ENCODE results near the gene ABAT. TPM values are rescaled to one million over a fixed set of nuclear protein-coding genes. Genes with fewer than 3 reads are reported as not detected.

Gene ABAT
- total RNA-seq, 1 experiment from 2014 or later = 7.3 TPM

GRCh38 chr16:8777217-8777616 is 102.8 kb downstream of the ABAT start:
- H3K36me3 Mint-ChIP-seq (ENCODE audit: insufficient read depth in 1 of 3, low read depth in 3 of 3) = peaks cover 4 to 5% (median 4%) of the 10 kb centered on the region in 3 experiments
- no peak overlapping the region for H3K27ac ChIP-seq (ENCODE audit: insufficient read length, low read depth, low read length)
- no peak overlapping the region for H2BK5ac ChIP-seq (ENCODE audit: insufficient read length, low read length)
- H3K4me1 ChIP-seq (ENCODE audit: insufficient read depth, low read length) = no peaks in the 10 kb centered on the region
- no peak overlapping the region for H2BK120ac ChIP-seq (ENCODE audit: low read depth, low read length, poor library complexity, severe bottlenecking)
- no peaks in the 10 kb centered on the region for H3K27me3 ChIP-seq (ENCODE audit: insufficient read depth, low read length)
- no peaks in the 10 kb centered on the region for H3K23me2 ChIP-seq (ENCODE audit: insufficient read length, low read depth, low read length, poor library complexity, severe bottlenecking)
- no peak overlapping the region for H3T11ph ChIP-seq (ENCODE audit: low read length)
- no peaks in the 10 kb centered on the region for H3K79me2 ChIP-seq (ENCODE audit: insufficient read depth, low read length)
- no peaks in the 10 kb centered on the region for H3K9me3 ChIP-seq (ENCODE audit: control insufficient read depth, low read depth, low read length)
- no peak overlapping the region for H2BK12ac ChIP-seq (ENCODE audit: insufficient read length, low read depth, low read length)
- H4K91ac ChIP-seq (ENCODE audit: insufficient read length, low read depth, low read length) = no peak overlapping the region
- no peak overlapping the region for H3K23ac ChIP-seq (ENCODE audit: insufficient read length, low read depth, low read length)
- no peaks in the 10 kb centered on the region for H4K20me1 ChIP-seq (ENCODE audit: control insufficient read depth, insufficient read depth, insufficient read length)
- no peak overlapping the region for H3K4me2 ChIP-seq (ENCODE audit: insufficient read depth, insufficient read length, low read length)
- H2AFZ ChIP-seq (ENCODE audit: low read length) = no peak overlapping the region
- H3K27me3 Mint-ChIP-seq (ENCODE audit: low read depth) = peaks cover 3% of the 10 kb centered on the region; the same call in 1 of the 2 replicates
- H3K4ac ChIP-seq (ENCODE audit: low read depth, low read length) = no peak overlapping the region
- H3K79me1 ChIP-seq (ENCODE audit: insufficient read depth, low read depth, low read length, poor library complexity, severe bottlenecking) = no peaks in the 10 kb centered on the region
- H3K56ac ChIP-seq (ENCODE audit: insufficient read length, low read depth, low read length) = no peak overlapping the region
- no peak overlapping the region for H2BK15ac ChIP-seq (ENCODE audit: low read depth, low read length)
- DNase-seq = no peak
- no peaks in the 10 kb centered on the region for H3K9me3 Mint-ChIP-seq
- no peak overlapping the region for H2AK5ac ChIP-seq (ENCODE audit: insufficient read length, low read length)
- no peak overlapping the region for H3K18ac ChIP-seq (ENCODE audit: insufficient read length, low read depth, low read length)
- no peak overlapping the region for H4K8ac ChIP-seq (replicated peaks; ENCODE audit: insufficient read length, low read depth, low read length)
- peak overlapping the region in 1 of 3 experiments; percentile 26; a peak in 2 of 7 replicates for H3K27ac Mint-ChIP-seq
- no peak overlapping the region for H4K5ac ChIP-seq (ENCODE audit: insufficient read length, low read depth, low read length)
- H3K14ac ChIP-seq (ENCODE audit: insufficient read depth, low read length) = no peak overlapping the region
- H3K4me1 Mint-ChIP-seq = peaks cover 0 to 5% of the 10 kb centered on the region in 2 experiments; a peak in 1 of 4 replicates
- no peak overlapping the region for H2BK20ac ChIP-seq (ENCODE audit: low read depth, low read length, poor library complexity, severe bottlenecking)
- WGBS (ENCODE audit: extremely low coverage, insufficient read length, low lambda C conversion rate) = no CpG with 5 or more reads among the region's 7 CpGs
- no peak overlapping the region; a peak in 1 of 5 replicates for H3K4me3 Mint-ChIP-seq
- no peak overlapping the region for H3K9ac ChIP-seq (ENCODE audit: extremely low read depth, insufficient read length, low read length)
- TF ChIP-seq CTCF (conservative IDR thresholded peaks at IDR 0.05) = no peak
